ENCODE data around the gene LRRC32. TPM values are rescaled to one million over a fixed set of nuclear protein-coding genes. Genes with fewer than 3 reads are reported as not detected.

The LRRC32 gene
- total RNA-seq, 1 donor from 2014 or later: 0.77 TPM

GRCh38 chr11:76627606-76628005 is 42.9 kb downstream of the LRRC32 start:
- DNase-seq (ENCODE audit: low read depth, low spot score): no peak
- no peaks in the 10 kb centered on the region for H3K36me3 Mint-ChIP-seq (ENCODE audit: low read depth)
- TF ChIP-seq CTCF (conservative IDR thresholded peaks at IDR 0.05): no peak
- H3K4me1 Mint-ChIP-seq: peaks cover 10% of the 10 kb centered on the region
- peaks cover 4% of the 10 kb centered on the region for H3K9me3 Mint-ChIP-seq
- H3K4me3 Mint-ChIP-seq: no peak overlapping the region
- no peak overlapping the region for H3K27ac Mint-ChIP-seq (ENCODE audit: unreplicated experiment)
- H3K27me3 Mint-ChIP-seq (ENCODE audit: low read depth): no peaks in the 10 kb centered on the region

GRCh38 chr11:76626921-76627401 is 43.6 kb downstream of the LRRC32 start:
- Mint-ChIP-seq H3K27ac (ENCODE audit: unreplicated experiment) (no peak overlapping the region), H3K4me1 (peaks cover 13% of the 10 kb centered on the region), H3K36me3 (ENCODE audit: low read depth) (no peaks in the 10 kb centered on the region), H3K4me3 (no peak overlapping the region), H3K27me3 (ENCODE audit: low read depth) (no peaks in the 10 kb centered on the region), H3K9me3 (peaks cover 4% of the 10 kb centered on the region)
- TF ChIP-seq CTCF (conservative IDR thresholded peaks at IDR 0.05): no peak
- DNase-seq (ENCODE audit: low read depth, low spot score): no peak

- Mint-ChIP-seq H3K36me3 (ENCODE audit: low read depth) (no peaks in the 10 kb centered on the region), H3K27me3 (ENCODE audit: low read depth) (no peaks in the 10 kb centered on the region), H3K4me3 (no peak overlapping the region), H3K9me3 (peaks cover 4% of the 10 kb centered on the region), H3K4me1 (peaks cover 14% of the 10 kb centered on the region), H3K27ac (ENCODE audit: unreplicated experiment) (no peak overlapping the region)
- no peak for DNase-seq (ENCODE audit: low read depth, low spot score)
- no peak for TF ChIP-seq CTCF (conservative IDR thresholded peaks at IDR 0.05)
These were observed 44.3 kb downstream of the LRRC32 start for GRCh38 chr11:76626266-76626665.

GRCh38 chr11:76625472-76626186 is 44.9 kb downstream of the LRRC32 start:
- DNase-seq (ENCODE audit: low read depth, low spot score): no peak
- H3K9me3 Mint-ChIP-seq: peaks cover 4% of the 10 kb centered on the region
- H3K27me3 Mint-ChIP-seq (ENCODE audit: low read depth): no peaks in the 10 kb centered on the region
- no peaks in the 10 kb centered on the region for H3K36me3 Mint-ChIP-seq (ENCODE audit: low read depth)
- no peak for TF ChIP-seq CTCF (conservative IDR thresholded peaks at IDR 0.05)
- H3K4me3 Mint-ChIP-seq: no peak overlapping the region
- peak overlapping the region; percentile 36 for H3K27ac Mint-ChIP-seq (ENCODE audit: unreplicated experiment)
- peaks cover 14% of the 10 kb centered on the region for H3K4me1 Mint-ChIP-seq

- H3K27me3 Mint-ChIP-seq (ENCODE audit: low read depth): no peaks in the 10 kb centered on the region
- H3K4me3 Mint-ChIP-seq: no peak overlapping the region
- no peak for TF ChIP-seq CTCF (conservative IDR thresholded peaks at IDR 0.05)
- DNase-seq (ENCODE audit: low read depth, low spot score): no peak
- peaks cover 7% of the 10 kb centered on the region for H3K4me1 Mint-ChIP-seq
- H3K27ac Mint-ChIP-seq (ENCODE audit: unreplicated experiment): peak overlapping the region; percentile 36
- H3K9me3 Mint-ChIP-seq: peaks cover 4% of the 10 kb centered on the region
- no peaks in the 10 kb centered on the region for H3K36me3 Mint-ChIP-seq (ENCODE audit: low read depth)
These were observed 45.8 kb downstream of the LRRC32 start for GRCh38 chr11:76624500-76625379.
